ENCODE measurements around the gene NPY2R.

The NPY2R gene

GRCh38 chr4:155252327-155252726 is 43.9 kb downstream of the NPY2R start:
- no peak for DNase-seq

- DNase-seq, result no peak
Measured at GRCh38 chr4:155263480-155263879, 55.0 kb downstream of the NPY2R start.

GRCh38 chr4:155265113-155265512 is 56.7 kb downstream of the NPY2R start:
- no peak for DNase-seq

Data from T1000 (cell line).